Activated T-cell treated with anti-CD3 and anti-CD28 coated beads, Interleukin-2, amount 50 U/mL, for 48 hours (primary cell): ENCODE results near the gene CRYBA2.

Experiments
- DNase-seq, 2 experiments: peaks; one replicate each; pipeline ENCODE4 v3.0.0-alpha.2; 2020

CRYBA2 gene

DNA sequence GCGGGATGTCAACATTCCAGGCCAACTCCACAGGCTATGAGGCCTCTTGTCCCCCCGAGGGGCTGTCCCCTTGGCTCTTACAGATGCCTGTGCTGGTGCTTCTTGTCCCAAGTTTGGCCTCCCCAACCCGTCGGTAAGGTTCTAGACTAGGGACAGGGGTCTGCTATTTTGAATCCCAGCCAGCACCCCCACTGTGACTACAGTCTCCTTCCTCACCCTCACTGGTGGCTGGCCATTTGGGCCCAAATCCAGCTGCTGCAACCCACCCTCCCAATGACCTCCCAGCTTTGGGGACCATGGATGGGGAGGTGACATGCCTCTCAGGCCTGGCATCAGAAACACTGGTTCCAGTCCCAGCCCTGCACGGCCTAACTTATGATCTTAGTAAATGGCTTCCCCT is 29.4 kb upstream of the CRYBA2 start:
- no peak for DNase-seq

GRCh38 chr2:219022041-219022440 is 28.8 kb upstream of the CRYBA2 start:
- no peak for DNase-seq

GRCh38 chr2:219021591-219021990 is 28.4 kb upstream of the CRYBA2 start:
- no peak for DNase-seq

- DNase-seq = no peak
Observed at GRCh38 chr2:219020604-219021365, 27.6 kb upstream of the CRYBA2 start.

DNA sequence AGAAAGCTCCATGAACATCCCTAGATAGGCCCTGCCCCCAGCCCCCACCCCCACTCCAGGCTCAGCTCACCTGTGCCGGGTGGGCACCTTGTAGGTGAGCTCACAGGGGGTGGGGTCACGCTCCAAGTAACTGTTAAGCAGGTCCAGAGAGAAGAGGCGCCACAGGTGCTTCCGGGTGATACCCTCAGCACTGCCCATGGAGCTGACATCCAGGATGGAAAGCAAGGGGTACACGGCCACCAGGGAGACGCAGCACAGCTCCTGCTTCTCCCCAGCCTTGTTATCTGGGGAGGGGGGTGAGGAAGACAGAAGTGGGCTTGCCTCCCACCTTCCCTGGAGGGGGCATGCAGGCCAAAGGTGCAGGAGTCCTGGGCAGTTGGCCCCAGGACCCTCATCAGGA is 26.2 kb upstream of the CRYBA2 start:
- no peak for DNase-seq

DNA sequence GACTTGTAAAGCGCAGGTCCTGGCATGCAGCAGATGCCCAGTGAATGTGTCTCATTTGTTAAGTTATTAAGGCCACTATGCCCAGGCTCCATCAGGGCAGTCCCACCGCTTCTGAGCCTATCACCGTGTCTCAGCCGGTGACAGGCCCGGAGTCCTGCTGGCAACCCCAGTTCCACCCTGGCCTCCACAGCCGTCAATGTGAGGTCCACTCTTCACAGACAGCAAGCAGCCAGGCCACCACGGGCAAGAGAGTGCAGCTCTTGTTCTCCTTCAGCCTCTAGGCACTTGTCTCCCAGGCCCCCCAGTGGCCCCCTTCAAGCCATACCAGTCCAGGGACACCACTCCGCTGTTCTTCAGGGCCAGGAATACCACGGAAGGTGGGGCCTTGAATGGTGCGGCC is 25.5 kb upstream of the CRYBA2 start:
- DNase-seq = no peak

DNA sequence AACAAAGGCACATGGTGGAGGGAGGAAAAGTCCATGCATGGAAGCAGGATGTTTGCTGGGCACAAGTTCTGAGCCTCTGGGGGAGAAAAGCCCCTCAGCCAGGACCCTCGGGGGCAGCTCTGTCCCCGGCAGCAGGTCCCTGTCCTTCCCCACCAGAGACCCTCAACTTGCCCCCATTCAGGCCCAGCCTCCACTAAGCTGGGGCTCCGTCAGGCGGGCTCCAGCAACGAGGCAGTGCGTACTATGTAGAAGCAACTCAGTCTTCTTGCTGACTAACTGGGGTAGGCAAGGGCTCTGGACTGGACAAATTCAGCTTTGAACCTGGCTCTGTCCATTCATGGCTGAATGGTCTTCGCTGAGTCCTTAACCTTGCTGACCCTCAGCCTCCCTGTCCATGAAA is 25.1 kb upstream of the CRYBA2 start:
- no peak for DNase-seq

DNA sequence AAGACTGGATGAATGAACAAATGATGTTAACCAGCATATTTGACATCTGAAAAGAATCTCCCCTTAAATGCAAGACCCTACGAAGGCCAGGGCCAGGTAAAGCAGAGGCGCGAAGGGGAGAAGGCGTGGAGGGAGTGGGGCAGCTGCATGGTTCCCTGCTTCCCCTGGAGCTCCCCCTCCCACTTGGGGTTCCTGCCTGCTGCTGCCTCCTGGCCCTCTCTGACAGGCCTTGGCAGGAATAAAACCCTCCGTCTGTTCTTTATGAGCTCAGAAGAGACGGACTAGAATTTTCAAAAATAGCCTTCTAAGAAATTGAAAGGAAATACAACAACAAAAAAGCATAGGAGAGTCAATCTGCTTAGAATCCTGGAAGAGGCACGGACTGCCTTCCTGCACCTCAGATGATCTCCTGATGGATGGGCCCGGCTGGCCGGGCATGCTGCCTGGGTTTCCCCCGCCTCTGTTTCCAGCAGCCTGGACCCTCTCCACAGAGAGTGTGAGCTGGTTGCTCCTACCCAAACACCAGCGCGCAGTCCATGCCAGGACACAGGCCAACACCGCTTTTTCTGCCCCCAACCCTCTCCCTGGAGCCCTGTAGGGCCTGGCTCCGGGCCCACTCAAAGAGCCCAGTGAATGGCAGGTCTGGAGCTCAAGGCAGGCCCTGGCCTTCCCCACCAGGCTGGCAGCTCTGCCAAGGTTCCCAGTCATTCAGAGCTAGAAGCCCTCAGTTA is 24.1 kb upstream of the CRYBA2 start:
- DNase-seq = no peak

DNA sequence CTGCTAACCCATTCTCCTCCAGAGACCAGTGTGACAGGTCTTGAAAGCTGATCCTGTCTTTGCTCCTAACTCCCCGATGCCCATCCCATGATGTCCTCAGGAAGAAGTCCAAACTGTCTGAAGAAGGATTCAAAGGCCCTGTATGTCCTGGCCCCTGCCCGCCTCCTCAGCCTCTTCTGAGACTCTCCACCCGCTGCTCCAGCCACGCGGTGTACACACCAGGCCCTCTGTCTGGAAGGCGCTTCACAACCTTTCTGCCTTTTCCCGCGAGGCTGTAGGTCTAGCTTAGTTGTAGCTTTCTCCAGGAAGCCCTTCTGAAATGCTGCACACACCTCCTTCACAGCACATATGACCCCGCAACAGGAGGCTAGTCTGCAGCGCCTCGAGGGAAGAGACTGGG is 23.5 kb upstream of the CRYBA2 start:
- no peak for DNase-seq

- DNase-seq = no peak
Observed at GRCh38 chr2:219010873-219011272, 17.7 kb upstream of the CRYBA2 start.

GRCh38 chr2:219010162-219010756 is 17.0 kb upstream of the CRYBA2 start:
- DNase-seq = no peak

GRCh38 chr2:219009294-219009693 is 16.1 kb upstream of the CRYBA2 start:
- no peak for DNase-seq

GRCh38 chr2:219003979-219004378 is 10.8 kb upstream of the CRYBA2 start:
- no peak for DNase-seq

- DNase-seq = no peak
Observed at GRCh38 chr2:219003267-219003634, 10.0 kb upstream of the CRYBA2 start.

DNA sequence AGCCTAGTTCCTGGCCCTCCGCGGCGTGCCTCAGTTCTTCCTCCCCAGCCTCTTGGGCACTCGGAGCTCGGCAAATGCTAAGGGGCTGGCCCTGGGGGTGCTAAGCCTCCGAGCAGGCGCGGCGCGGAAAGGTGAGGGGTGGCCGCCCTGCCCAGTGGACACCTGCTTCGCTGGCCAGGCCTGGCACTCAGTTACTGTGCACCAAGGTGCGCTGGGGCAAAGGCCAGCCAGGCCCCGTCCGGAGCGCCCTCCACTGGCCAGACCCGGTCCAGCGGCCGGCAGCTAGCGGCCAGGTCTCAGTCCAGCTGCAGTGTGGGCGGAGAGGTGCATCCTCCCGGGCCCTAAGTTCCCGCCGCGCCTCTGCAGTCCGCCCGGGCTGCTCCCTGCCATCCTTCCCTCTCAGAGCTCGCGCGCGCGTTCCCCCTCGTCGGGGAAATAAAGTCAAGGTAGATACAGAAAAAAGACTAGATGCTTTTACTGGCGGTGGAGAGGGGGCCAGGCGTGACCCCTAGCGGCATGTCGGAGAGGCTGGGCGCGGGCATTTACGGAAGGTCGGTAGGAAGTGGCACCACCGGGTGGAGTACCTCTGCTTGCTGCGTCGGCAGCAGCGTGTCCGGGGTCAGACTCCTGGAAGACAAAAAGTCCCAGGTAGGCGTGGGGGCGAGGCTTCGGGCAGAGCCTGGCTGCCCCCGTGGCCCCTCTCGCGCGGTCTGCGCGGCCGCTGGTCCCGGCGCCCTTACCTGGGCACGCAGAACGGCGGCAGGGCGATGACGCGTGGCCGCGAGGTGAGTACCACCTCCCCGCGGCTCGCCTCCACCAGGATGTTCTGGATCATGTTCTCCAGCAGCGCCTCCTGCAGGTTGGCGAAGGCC is 9.4 kb upstream of the CRYBA2 start:
- peak; percentile 77 to 78 for DNase-seq

DNA sequence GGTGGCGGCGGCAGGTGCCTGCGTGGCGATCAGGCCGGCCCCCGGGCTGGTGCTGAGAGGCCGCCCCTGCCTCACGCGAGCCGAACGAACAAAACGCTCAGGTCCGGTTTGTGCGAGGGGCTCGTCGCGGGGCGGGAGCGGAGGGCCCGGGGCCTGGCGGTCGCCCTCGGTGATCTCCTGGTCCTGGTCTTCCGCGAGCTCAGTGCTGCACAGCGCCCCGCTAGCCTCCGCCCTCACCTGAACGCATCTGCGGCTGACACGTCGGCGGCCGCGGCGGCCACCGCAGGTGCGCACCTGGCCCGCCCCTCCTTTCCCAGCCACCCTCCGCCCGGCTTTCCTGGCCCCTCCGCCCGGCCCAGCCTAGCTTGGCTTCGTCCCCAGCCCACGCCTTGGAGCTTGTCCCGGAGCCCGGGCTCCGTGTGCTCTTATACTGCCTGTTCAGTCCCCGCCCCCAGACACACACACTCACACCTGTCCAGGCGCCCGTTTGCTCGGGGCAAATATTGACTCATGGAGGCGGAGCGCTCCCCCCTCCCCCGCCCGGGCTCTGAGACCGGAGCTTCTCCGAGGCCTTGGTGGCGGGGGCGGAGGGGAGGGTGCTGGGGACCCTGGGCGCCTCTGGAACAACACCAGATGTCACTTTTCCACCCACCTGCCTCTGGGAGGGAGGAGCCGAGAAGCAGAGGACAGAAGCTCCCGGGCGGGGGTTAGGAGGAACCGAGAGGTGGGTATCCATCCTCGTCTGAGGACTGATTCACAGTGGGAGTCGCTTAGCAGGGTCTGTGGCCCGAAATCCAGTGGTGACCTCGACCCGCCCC is 8.6 kb upstream of the CRYBA2 start:
- peak in 1 of 2 experiments; percentile 57 for DNase-seq

GRCh38 chr2:219001100-219001576 is 7.9 kb upstream of the CRYBA2 start:
- DNase-seq = no peak

DNA sequence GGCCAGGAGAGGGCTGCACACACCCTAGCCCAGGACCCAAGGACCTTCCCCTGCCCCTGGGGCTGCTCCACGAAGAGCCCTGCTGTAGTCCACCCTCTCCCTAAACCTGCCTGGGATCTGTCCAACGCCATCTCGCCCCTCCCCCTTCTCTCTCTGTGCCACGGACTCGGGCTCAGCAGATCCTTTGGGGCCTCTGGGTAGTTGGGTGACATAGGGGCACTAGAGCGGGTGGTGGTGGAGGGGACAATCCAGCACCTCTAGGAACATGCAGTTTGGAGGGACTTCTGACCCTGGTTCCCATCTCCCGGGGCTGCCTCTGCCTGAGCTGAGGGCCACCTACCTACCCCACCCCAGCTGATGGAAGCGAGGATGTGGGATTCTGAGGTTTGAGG is 7.3 kb upstream of the CRYBA2 start:
- DNase-seq = no peak

- DNase-seq = no peak
Observed at GRCh38 chr2:218999881-219000568, 6.8 kb upstream of the CRYBA2 start.

GRCh38 chr2:218999021-218999880 is 6.0 kb upstream of the CRYBA2 start:
- DNase-seq = no peak
